A549 (cell line): ENCODE measurements around the gene PRMT5. TPM values are rescaled to one million over a fixed set of nuclear protein-coding genes. Genes with fewer than 3 reads are reported as not detected.

ENCODE experiments used
- ATAC-seq, 2 experiments: fragments of 200-7000 bp in 1 of 2; fragments of >200 bp in 1 of 2; cut with Nextera tagmentation in 1 of 2; cut with Tn5 transposase in 1 of 2; 3 replicates each; pipeline versions ENCODE4 v1.8.0 to v1.9.1; 2018 to 2020; ENCODE audit warnings: mild to moderate bottlenecking in 1 of 2, moderate library complexity in 1 of 2
- CTCF ChIA-PET: fragments of 300-600 bp; sonication (Branson Sonifier 250); formaldehyde crosslinking; extraction: SDS; loops from one replicate; lab custom pipeline; 2021; ENCODE audit warnings: antibody characterized with exemption, inconsistent platforms; lab: Yijun Ruan, JAX
- POLR2A ChIA-PET: fragments of 350-600 bp; formaldehyde crosslinking; extraction: SDS; loops from one replicate; lab custom pipeline; 2021; ENCODE audit warnings: antibody characterized with exemption, inconsistent platforms; lab: Yijun Ruan, JAX
- DNase-seq, 2 experiments: peaks; one replicate each; pipeline versions ENCODE4 v3.0.0 to v3.0.0-alpha.2; 2011 to 2016; ENCODE audit warnings: low read depth in 1 of 2, low spot score in 1 of 2
- FAIRE-seq: peaks from 2 replicates; lab custom pipeline; 2011; peaks lifted over from hg19 to GRCh38; lab: Jason Lieb, UNC
- H3K27ac ChIP-seq, 2 experiments: fragments of >200 bp; sonication (Bioruptor Twin); formaldehyde crosslinking; 3 replicates each; pipeline ENCODE4 v1.5.1; 2016 to 2017
- H3K4me1 ChIP-seq: fragments of >200 bp; sonication (Bioruptor Twin); formaldehyde crosslinking; 3 replicates; pipeline ENCODE4 v1.6.1; 2016
- H3K4me2 ChIP-seq: fragments of >200 bp; sonication (Bioruptor Twin); formaldehyde crosslinking; 3 replicates; pipeline ENCODE4 v1.6.1; 2016
- H3K4me3 ChIP-seq: fragments of >200 bp; sonication (Bioruptor Twin); formaldehyde crosslinking; 3 replicates; pipeline ENCODE4 v1.5.1; 2016
- H3K9me3 ChIP-seq: fragments of >200 bp; sonication (Bioruptor Twin); formaldehyde crosslinking; 3 replicates; pipeline ENCODE4 v1.6.1; 2016
- ATOH8 ChIP-seq: fragments of 250-450 bp; sonication (Bioruptor Pico); IDR thresholded peaks from 2 replicates; pipeline ENCODE4 v1.5.0; 2020; ENCODE audit warnings: low read depth, mild to moderate bottlenecking, moderate library complexity
- CBX2 ChIP-seq: fragments of 200-600 bp; sonication (generic); IDR thresholded peaks from 2 replicates; pipeline ENCODE4 v1.6.1; 2016; ENCODE audit warnings: low read depth, mild to moderate bottlenecking, borderline replicate concordance
- CHD4 ChIP-seq: fragments of 200-600 bp; sonication (generic); IDR thresholded peaks from 2 replicates; pipeline ENCODE4 v1.6.1; 2016; ENCODE audit warnings: antibody characterized with exemption, mild to moderate bottlenecking, borderline replicate concordance
- EHF ChIP-seq: fragments of 250-450 bp; sonication (Bioruptor Pico); IDR thresholded peaks from 2 replicates; pipeline ENCODE4 v1.5.0; 2020; ENCODE audit warnings: mild to moderate bottlenecking
- FOSB ChIP-seq: fragments of 250-450 bp; sonication (Bioruptor Pico); IDR thresholded peaks from 2 replicates; pipeline ENCODE4 v1.5.0; 2020; ENCODE audit warnings: mild to moderate bottlenecking, moderate library complexity
- FOSL2 ChIP-seq, 2 experiments: fragments of 450-650 bp in 1 of 2; fragments of >200 bp in 1 of 2; sonication (Bioruptor Twin) in 1 of 2; formaldehyde crosslinking; IDR thresholded peaks; 2 replicates each; pipeline versions ENCODE4 v1.5.0 to v1.6.1; 2016 to 2020; ENCODE audit warnings: mild to moderate bottlenecking in 1 of 2, moderate library complexity in 1 of 2
- FOXS1 ChIP-seq: fragments of 250-450 bp; sonication (Bioruptor Pico); IDR thresholded peaks from 2 replicates; pipeline ENCODE4 v1.5.0; 2020; ENCODE audit warnings: mild to moderate bottlenecking, moderate library complexity
- HEYL ChIP-seq: fragments of 250-450 bp; sonication (Bioruptor Pico); IDR thresholded peaks from 2 replicates; pipeline ENCODE4 v1.8.0; 2021; ENCODE audit warnings: mild to moderate bottlenecking, moderate library complexity
- HOXB13 ChIP-seq: fragments of 250-450 bp; sonication (Bioruptor Pico); IDR thresholded peaks from 2 replicates; pipeline ENCODE4 v1.5.0; 2020; ENCODE audit warnings: low read depth, mild to moderate bottlenecking, moderate library complexity
- HOXB5 ChIP-seq: fragments of 250-450 bp; sonication (Bioruptor Pico); IDR thresholded peaks from 2 replicates; pipeline ENCODE4 v1.5.0; 2020; ENCODE audit warnings: mild to moderate bottlenecking, moderate library complexity
- JUN ChIP-seq, 2 experiments: fragments of >200 bp; sonication (Bioruptor Twin); formaldehyde crosslinking; IDR thresholded peaks; 2 replicates in 1 of 2; 3 replicates in 1 of 2; pipeline ENCODE4 v1.6.1; 2016 to 2017
- JUNB ChIP-seq: fragments of >200 bp; sonication (Bioruptor Twin); formaldehyde crosslinking; IDR thresholded peaks from 2 replicates; pipeline ENCODE4 v1.6.1; 2016
- KDM1A ChIP-seq: fragments of 200-600 bp; sonication (generic); IDR thresholded peaks from 2 replicates; pipeline ENCODE4 v1.6.1; 2016; ENCODE audit warnings: low read depth, mild to moderate bottlenecking
- MAFK ChIP-seq: fragments of 450-650 bp; IDR thresholded peaks from 2 replicates; pipeline ENCODE4 v1.6.1; 2014; ENCODE audit not compliant: partially characterized antibody
- MAZ ChIP-seq: fragments of 150-350 bp; IDR thresholded peaks from 2 replicates; pipeline ENCODE4 v1.6.1; 2014; ENCODE audit warnings: antibody characterized with exemption, low read depth, low read length, borderline replicate concordance
- NR3C1 ChIP-seq: fragments of >200 bp; sonication (Bioruptor Twin); formaldehyde crosslinking; IDR thresholded peaks from 3 replicates; pipeline ENCODE4 v1.6.1; 2017
- PHF8 ChIP-seq: fragments of 200-600 bp; sonication (generic); IDR thresholded peaks from 2 replicates; pipeline ENCODE4 v1.6.1; 2016; ENCODE audit warnings: low read depth, mild to moderate bottlenecking, antibody characterized with exemption, moderate library complexity, borderline replicate concordance
- POLR2A ChIP-seq: IDR thresholded peaks from 2 replicates; pipeline ENCODE4 v1.6.1; 2012; ENCODE audit warnings: mild to moderate bottlenecking, low read length
- POLR2AphosphoS2 ChIP-seq: conservative IDR thresholded peaks from 2 replicates; pipeline ENCODE4 v1.6.1; 2012; ENCODE audit warnings: low read length, improper control_type of control experiment, inconsistent platforms
- RCOR1 ChIP-seq: fragments of 150-350 bp; IDR thresholded peaks from 2 replicates; pipeline ENCODE4 v1.6.1; 2014; ENCODE audit warnings: antibody characterized with exemption, low read length, low read depth
- RNF2 ChIP-seq: fragments of 200-600 bp; sonication (generic); IDR thresholded peaks from 2 replicates; pipeline ENCODE4 v1.6.1; 2016; ENCODE audit warnings: low read depth, mild to moderate bottlenecking, antibody characterized with exemption, moderate library complexity, borderline replicate concordance
- TFCP2L1 ChIP-seq: fragments of 250-450 bp; sonication (Bioruptor Pico); IDR thresholded peaks from 2 replicates; pipeline ENCODE4 v1.5.0; 2021; ENCODE audit warnings: mild to moderate bottlenecking
- ZC3H11A ChIP-seq: fragments of 450-650 bp; IDR thresholded peaks from 2 replicates; pipeline ENCODE4 v1.6.1; 2014; ENCODE audit warnings: antibody characterized with exemption, mild to moderate bottlenecking
- ZFP36 ChIP-seq: fragments of 450-650 bp; IDR thresholded peaks from 2 replicates; pipeline ENCODE4 v1.6.1; 2014; ENCODE audit warnings: borderline replicate concordance; ENCODE audit not compliant: partially characterized antibody
- WGBS: methylation state at CpG from one replicate; pipeline ENCODE4 v1.1.6; 2017; ENCODE audit errors: missing lambda C conversion rate; 5-methylcytosine and 5-hydroxymethylcytosine counted together
- polyA plus RNA-seq, 4 experiments: library from polyadenylated mRNA; depleted of rRNA in 3 of 4; stranded (reverse); fragments of >200 nt; fragmentation: RNase III in 1 of 4; extraction: RNeasy Plus Mini Kit Qiagen cat#74134 plus additional on column Dnase treatment in 1 of 4; gene quantifications; 2 replicates in 3 of 4; 3 replicates in 1 of 4; pipeline ENCODE4 v1.2.3, GENCODE V29; 2011 to 2017
- TF ChIP-seq, protein P1 (sequence below): fragments of >200 bp; sonication (Bioruptor Twin); formaldehyde crosslinking; IDR thresholded peaks from 2 replicates; pipeline ENCODE4 v1.6.1; 2016
- TF ChIP-seq, protein P2 (sequence below): IDR thresholded peaks from 2 replicates; pipeline ENCODE4 v1.6.1; 2012

PRMT5 gene
- polyA plus RNA-seq, 2 of the 4 experiments (the other 2 are of a cell fraction) = 188 to 214 TPM

GRCh38 chr14:22905627-22906026 lies 23.5 kb downstream of the PRMT5 start:
- TF ChIP-seq HOXB13 (CRISPR knock-in tag) = no peak
- TF ChIP-seq JUNB = no peak
- no peak for TF ChIP-seq HEYL (CRISPR knock-in tag)
- TF ChIP-seq CHD4 = no peak
- no peak for TF ChIP-seq MAZ
- no peak for TF ChIP-seq ZC3H11A
- no peak for TF ChIP-seq ZFP36
- TF ChIP-seq, protein P1, sequence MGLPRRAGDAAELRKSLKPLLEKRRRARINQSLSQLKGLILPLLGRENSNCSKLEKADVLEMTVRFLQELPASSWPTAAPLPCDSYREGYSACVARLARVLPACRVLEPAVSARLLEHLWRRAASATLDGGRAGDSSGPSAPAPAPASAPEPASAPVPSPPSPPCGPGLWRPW = no peak
- TF ChIP-seq FOSL2 (IDR thresholded peaks at IDR 0.05) = no peak
- TF ChIP-seq FOSL2 (CRISPR knock-in tag; IDR thresholded peaks at IDR 0.05) = no peak
- TF ChIP-seq HOXB5 (CRISPR knock-in tag) = no peak
- no peak for TF ChIP-seq CBX2
- DNase-seq = no peak
- Histone ChIP-seq H3K27ac (no peak overlapping the region), H3K4me1 (no peaks in the 10 kb centered on the region), H3K4me3 (no peak overlapping the region), H3K4me2 (no peak overlapping the region), H3K9me3 (no peaks in the 10 kb centered on the region)
- ChIA-PET CTCF (interaction anchor here (1.0 to 1.4 kb wide), 4 partner anchors 10 to 83 kb away, joined by 3 to 5 read pairs (median 4); no protein-coding TSS in a partner anchor), POLR2A (interaction anchor here (0.6 to 1.1 kb wide), 2 partner anchors 13 to 193 kb away, joined by 3 to 6 read pairs; partner anchors contain the start of gene RBM23)
- FAIRE-seq = no peak
- ATAC-seq = no peak
- WGBS = 95% methylated on average over 4 of the region's 4 CpGs

- TF ChIP-seq FOSL2 (IDR thresholded peaks at IDR 0.05) (no peak), FOSL2 (CRISPR knock-in tag; IDR thresholded peaks at IDR 0.05) (no peak), FOXS1 (no peak), POLR2A (no peak)
- no peak overlapping the region for H3K4me3 ChIP-seq
- H3K9me3 ChIP-seq = no peaks in the 10 kb centered on the region
- ChIA-PET POLR2A (interaction anchor here (0.6 to 0.8 kb wide), 2 partner anchors 16 to 32 kb away, joined by 3 read pairs; partner anchors contain the start of gene LRP10), CTCF (interaction anchor here (0.8 to 16.6 kb wide), 7 partner anchors 11 to 349 kb away, joined by 3 to 368 read pairs (median 41); partner anchors contain the start of genes LRP10, RBM23 and REM2)
- 91% methylated on average over 2 of the region's 2 CpGs for WGBS
- H3K27ac ChIP-seq = no peak overlapping the region
- ATAC-seq (no peak), DNase-seq (no peak), FAIRE-seq (no peak)
- peaks cover 8% of the 10 kb centered on the region for H3K4me1 ChIP-seq
- no peak overlapping the region for H3K4me2 ChIP-seq
Observed at GRCh38 chr14:22903742-22904087, 25.5 kb downstream of the PRMT5 start.

DNA sequence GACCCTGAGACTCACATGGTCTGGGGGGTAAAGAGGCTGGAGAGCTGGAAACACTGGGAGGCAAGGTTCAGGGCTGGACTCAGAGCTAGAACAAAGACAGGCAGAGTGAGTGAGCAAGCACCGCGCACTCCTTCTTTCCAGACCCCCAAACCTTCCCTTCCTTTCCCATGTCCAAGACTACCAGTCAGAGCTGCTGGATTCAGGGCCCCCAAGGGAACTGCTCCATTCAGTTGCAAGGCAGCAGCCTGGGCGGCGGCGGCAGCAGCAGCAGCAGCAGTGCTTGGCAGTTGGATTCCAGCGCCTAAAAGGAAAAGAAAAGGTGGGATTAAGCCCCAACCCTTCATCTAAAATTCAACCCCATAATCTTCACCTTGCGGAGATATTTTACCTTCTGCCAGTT lies 27.4 kb downstream of the PRMT5 start:
- no peak for FAIRE-seq
- Histone ChIP-seq H3K4me1 (peaks cover 17% of the 10 kb centered on the region), H3K27ac (no peak overlapping the region), H3K4me2 (no peak overlapping the region), H3K4me3 (no peak overlapping the region), H3K9me3 (no peaks in the 10 kb centered on the region)
- CTCF ChIA-PET = interaction anchor here (1.1 to 16.6 kb wide), 10 partner anchors 13 to 583 kb away, joined by 3 to 368 read pairs (median 8); partner anchors contain the start of genes LRP10, RBM23 and REM2
- TF ChIP-seq, protein P2, sequence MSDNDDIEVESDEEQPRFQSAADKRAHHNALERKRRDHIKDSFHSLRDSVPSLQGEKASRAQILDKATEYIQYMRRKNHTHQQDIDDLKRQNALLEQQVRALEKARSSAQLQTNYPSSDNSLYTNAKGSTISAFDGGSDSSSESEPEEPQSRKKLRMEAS = no peak
- TF ChIP-seq POLR2AphosphoS2 (no peak), RCOR1 (no peak), HOXB5 (CRISPR knock-in tag) (no peak), JUN (IDR thresholded peaks at IDR 0.05) (no peak), TFCP2L1 (CRISPR knock-in tag) (no peak), ZC3H11A (no peak), HOXB13 (CRISPR knock-in tag) (no peak), FOSB (CRISPR knock-in tag) (no peak), EHF (no peak), FOXS1 (no peak), NR3C1 (no peak), MAFK (no peak), RNF2 (no peak), KDM1A (no peak), ZFP36 (no peak), PHF8 (no peak), HEYL (CRISPR knock-in tag) (no peak), ATOH8 (no peak)
- POLR2A ChIA-PET = interaction anchor here (1.5 kb wide), 1 partner anchor 15 kb away, joined by 10 read pairs; no protein-coding TSS in a partner anchor
- no peak for DNase-seq
- 93% methylated on average over 7 of the region's 7 CpGs for WGBS
- no peak for ATAC-seq
